GM18508 (cell line): Measurements from ENCODE around the gene BNIP5.
"Not testable (repeated sequence)": the region's sequence is repeated elsewhere in the genome, so short reads cannot be mapped to it uniquely, and the experiment has no call there.

Experiments
- ATAC-seq: cut with Tn5 transposase; IDR thresholded peaks from one replicate; pipeline ENCODE4 v1.9.1; 2021; ENCODE audit warnings: moderate number of reproducible peaks; ENCODE audit not compliant: insufficient read depth, unreplicated experiment

Gene BNIP5

DNA sequence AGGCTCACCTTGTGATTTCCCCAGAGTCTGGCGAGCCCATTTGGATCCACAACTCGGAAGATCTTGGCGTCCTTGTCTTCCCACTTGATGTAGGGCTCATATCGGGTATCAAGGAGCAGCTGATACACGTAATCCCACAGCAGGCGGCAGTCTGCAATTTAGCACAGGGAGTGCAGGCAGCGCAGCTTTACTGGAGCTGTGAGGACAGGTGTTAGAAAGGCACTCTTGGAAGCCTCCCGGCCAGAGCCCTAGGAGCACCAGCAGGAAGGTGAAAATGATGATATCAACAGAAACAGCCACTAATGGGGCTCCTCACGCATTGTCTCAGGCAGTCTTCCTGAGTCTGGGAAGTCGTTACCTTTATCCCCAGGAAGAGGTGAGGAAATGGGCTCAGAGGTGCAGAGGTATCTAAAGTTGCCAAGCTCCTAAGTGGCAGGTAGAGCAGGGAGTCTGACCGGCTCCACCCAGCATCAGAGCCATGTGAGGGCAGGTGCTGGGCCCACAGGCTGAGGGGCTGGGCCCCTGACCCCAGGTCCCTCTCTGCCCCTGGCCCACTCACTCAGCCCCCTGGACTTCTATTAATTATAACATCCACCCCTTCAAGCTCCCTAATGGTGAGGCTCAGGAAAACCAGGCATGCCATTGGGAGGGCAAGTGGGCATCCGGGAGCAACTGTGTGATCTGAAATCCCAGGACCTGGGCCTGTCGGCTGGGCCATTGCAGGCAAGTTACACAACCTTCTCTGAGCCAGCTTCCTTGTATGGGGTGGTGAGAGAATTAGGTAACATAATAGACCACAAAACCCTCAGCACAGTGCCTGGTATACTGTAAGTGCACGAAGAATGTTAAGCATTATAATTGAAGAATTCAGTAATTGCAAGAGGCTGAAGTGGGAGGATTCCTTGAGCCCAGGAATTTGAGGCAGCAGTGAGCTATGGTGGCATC is 32.5 kb upstream of the BNIP5 start:
- no peak for ATAC-seq

DNA sequence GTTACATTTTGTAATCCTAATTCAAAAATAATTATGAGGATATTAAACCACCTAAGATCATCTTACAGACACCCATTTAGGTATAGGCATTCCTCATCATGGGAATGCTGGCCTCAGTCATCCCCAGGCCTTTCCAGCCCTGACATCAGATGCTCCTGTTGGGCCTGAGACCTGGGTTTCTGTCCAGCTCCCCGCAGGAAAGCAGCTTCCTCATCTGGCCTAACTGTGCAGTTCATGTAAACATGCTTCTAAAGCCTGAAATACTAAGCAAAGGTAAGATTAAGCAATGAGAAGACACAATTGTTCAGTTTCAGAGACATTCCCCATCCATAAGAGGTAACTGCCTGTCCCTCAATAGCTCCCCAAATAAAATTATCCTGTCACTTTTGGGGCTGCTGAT is 31.7 kb upstream of the BNIP5 start:
- no peak for ATAC-seq

DNA sequence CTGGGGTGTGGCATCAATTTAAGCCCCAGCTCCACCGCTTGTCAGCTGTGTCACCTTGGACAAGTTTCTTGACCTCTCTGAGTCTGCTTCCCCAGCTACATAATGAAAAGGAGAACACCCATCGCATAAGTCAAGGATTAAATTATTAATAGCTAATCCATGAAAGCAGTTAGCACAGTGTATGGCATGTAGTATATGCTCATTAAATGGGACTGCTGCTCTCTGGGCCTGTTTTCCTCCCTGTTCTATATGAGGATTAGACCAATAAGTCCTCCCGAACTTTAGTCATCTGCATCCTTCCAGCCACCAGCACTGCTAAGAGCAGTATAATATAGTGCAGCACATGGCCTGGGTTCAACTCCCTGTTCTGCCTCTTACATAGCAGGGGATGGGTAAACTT is 31.1 kb upstream of the BNIP5 start:
- no peak for ATAC-seq

DNA sequence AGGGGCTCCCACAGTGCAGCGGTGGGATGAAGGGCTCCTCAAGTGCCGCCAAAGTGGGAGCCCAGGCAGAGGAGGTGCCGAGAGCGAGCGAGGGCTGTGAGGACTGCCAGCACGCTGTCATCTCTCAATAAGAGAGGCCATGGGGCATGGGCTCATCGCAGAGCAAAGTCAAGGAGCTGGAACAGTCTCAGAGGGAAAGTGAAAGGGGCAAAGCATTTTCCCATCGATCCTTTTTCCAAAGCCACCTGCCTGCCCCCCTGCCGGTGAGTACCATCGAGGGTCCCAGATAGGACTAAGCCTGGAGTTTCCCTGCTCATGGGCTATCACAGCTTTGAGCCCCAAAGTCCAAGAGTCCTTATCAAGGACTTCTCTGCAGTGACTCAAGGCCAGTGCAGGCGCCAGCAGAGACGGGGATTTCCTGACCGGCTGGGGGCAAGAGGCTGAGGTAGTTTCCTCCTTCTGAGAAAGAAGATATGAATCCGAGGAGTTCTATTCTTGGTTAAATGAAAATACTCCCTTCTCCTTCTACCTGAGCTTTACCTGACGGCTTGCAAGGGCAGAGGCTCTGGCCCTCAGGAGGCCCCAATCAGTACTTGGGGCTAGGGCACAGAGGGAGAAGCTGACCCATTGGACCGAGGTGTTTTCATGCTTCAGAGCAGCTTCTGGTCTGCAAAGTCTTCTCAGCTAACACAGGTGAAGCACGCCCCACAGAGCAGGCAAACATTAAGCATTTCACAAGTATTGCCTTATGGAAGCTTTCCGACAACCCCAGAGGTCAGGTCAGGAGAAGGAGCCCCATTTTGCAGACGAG is 28.2 kb upstream of the BNIP5 start:
- ATAC-seq, result no peak

DNA sequence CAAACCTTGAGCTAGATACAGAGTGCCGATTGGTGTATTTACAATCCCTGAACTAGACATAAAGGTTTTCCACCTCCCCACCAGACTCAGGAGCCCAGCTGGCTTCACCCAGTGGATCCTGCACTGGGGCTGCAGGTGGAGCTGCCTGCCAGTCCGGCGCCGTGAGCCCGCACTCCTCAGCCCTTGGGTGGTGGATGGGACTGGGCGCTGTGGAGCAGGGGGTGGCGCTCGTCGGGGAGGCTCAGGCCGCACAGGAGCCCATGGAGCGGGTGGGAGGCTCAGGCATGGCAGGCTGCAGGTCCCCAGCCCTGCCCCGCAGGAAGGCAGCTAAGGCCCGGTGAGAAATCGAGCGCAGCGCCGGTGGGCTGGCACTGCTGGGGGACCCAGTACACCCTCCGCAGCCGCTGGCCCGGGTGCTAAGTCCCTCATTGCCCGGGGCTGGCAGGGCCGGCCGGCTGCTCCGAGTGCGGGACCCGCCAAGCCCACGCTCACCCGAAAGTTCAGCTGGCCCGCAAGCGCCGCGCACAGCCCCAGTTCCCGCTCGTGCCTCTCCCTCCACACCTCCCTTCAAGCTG is 27.5 kb upstream of the BNIP5 start:
- ATAC-seq, result not testable (repeated sequence)

DNA sequence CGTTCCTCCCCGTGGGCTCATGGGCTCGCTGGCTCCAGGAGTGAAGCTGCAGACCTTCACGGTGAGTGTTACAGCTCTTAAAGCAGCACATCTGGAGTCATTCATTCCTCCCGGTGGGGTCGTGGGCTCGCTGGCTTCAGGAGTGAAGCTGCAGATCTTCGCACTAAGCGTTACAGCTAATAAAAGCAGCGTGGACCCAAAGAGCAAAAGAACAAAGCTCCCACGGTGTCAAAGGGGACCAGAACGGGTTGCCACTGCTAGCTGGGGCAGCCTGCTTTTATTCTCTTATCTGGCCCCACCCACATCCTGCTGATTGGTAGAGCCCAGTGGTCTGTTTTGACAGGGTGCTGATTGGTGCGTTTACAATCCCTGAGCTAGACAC is 26.7 kb upstream of the BNIP5 start:
- ATAC-seq, result not testable (repeated sequence)

DNA sequence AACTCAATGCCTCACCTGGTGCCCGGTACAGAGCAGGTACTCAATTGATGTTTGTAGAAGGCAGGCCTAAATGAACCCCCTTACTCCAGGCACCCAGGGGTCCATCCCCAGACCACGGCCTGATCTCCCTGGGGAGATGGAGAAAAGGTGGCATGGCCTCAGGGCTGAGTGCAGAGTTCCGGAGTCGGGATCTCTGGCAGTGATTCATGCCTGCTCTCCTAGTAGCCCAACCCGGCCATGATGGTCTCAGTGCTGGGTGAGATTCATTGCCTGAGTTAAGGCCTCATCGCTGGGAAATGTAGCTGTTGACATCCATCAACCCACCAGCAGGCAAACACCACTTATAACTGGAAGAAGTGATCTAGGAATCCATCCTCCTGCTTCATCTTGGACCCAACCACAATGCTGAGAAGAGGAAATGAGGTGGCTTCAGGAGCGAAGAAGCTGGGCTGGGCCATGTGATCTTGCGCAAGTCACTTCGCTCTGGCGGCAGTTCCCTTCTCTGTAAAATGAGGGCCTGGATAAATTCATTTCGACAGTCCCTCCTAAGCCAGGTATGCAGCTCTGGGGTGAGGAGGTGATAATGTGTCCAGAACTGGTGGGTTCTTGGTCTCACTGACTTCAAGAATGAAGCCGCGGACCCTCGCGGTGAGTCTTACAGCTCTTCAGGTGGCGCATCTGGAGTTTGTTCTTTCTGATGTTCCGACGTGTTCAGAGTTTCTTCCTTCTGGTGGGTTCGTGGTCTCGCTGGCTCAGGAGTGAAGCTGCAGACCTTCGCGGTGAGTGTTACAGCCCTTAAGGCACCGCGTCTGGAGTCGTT is 26.1 kb upstream of the BNIP5 start:
- ATAC-seq, result no peak

DNA sequence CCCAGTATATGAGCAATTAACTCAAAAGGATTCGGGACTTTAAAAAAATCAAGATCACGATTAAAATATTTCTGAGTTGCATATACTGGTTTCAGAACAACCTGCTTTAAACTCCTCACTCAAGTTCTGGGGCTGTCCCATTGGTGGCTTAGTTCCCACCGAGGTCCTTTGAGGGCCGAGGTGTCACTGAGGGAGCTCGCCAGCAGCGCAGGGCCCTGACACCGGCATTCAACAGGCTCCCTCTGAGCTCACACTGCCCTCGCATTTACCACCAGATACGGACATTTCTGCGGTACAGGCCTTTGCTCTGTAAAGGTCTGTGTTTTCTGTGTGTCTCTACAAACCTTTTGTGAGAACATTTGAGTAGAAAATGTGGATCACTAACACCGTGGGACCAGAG is 24.4 kb upstream of the BNIP5 start:
- no peak for ATAC-seq

DNA sequence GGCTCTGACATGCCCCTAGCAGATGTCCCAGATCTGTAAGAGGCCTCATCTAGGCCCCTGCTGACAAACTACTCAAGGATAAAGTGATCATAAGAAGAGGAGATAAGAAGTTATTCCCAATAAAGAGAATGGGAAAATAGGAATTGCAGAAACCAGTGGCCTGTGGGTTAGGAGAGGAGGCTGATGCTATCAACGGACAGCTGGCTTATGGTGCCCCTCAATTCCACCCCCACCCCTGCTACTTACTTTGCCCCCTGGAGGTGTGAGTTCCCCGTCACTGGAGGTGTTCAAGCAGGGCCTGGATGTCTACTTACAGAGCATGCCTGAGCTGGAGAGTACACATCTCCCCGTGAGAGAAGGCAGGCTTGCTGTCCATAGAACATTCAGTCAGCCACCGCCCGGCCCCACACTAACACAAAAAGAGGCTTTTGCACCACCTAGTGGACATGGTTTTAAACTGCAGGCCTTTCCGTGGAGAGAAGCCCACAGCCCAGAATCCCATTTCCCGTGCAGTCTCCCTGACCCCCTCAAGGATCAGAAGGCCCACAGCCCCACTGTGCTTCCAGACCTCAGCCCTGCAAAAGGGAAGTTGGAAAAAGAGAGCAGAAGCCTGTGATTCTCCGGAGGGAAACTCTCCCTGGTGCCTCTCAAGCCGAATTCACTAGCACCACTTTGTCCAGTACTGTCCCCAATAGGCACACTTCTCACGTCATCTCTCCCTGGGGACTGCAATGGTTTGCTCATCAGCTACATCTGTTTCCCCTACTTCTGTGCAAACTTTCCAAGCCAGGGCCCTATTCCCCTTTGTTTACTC is 23.8 kb upstream of the BNIP5 start:
- ATAC-seq, result no peak

DNA sequence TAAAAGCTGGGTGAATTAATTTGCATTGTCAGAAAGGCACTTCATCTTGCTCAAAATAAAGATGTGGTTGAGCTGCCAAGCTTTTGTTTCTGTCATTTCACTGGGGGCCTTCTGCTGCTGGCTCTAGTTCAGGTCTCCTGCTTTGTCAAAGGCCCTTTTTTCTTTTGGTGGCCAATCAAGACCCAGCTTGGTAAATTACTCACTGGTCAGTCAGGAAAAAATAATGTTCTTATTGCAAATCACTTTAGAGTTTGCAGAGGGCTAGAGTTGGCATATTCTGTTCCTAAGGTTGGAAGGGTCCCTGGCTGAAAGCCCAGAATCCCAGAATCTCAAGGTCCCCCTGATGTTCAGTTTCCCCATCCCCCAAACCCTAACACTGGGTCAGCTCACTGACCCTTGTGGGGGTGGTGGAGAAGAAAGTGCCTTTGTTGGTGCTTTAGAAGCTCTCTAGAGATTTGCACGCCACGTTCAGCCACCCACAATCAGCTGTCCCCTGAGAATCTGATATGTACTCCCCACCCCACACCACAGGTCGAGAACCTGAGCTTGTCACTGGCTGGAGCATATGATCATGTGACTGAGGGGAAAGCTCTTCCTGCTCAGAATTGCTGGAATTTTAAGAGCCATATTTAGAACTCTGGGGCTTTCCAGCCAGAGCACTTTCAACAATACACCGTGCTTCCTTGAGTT is 21.7 kb upstream of the BNIP5 start:
- ATAC-seq, result no peak

DNA sequence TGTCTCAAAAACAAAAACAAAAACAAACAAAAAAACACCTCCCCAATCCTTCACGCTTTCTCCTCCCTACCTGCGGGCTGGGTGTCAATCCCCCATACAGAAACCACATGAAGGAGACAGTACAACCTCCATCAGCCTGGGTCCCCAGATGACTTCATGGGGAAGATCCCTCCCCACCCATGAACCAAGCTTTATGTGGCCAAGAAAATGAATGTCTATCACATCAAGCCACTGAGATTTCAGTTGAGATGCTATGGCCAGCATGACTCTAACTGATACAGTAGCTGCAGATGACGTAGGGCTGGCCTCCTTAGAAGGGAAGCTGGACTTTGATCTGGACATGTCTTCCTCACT is 21.2 kb upstream of the BNIP5 start:
- ATAC-seq, result no peak

DNA sequence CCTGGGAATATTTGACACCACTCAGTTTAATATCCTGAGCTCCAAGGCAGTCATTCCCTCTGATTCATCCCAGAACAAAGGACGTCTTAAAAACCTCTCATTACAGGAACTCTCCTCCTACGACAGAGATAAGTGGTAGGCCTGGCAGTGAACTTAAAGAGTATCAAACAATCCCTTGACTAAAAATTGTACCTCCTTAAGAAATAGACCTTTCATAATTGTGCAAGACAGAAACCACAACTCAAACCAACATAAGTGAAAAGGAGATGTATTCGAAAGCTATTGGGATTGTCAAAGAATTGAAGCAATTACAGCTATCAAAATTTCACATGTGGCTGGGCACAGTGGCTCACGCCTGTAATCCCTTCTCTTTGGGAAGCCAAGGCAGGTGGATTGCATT is 19.1 kb upstream of the BNIP5 start:
- ATAC-seq, result no peak

DNA sequence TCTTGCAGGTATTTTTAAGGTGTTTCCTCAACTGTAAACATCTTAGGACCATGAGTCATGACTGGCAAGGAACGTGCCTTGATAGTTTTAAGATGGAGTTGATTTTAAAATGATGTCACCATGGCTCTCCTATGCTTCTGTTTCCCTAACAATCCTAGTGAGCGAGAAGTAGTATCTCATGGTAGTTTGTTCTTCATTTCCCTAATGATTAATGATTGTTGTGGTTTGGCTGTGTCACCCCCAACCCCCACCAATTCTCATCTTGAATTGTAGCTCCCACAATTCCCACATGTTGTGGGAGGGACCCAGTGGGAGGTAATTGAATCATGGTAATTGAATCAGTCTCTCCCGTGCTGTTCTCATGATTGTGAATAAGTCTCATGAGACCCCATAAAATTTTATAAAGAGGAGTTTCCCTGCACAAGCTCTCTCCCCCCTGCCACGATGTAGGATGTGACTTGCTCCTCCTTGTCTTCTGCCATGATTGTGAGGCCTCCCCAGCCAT is 16.8 kb upstream of the BNIP5 start:
- ATAC-seq, result no peak

DNA sequence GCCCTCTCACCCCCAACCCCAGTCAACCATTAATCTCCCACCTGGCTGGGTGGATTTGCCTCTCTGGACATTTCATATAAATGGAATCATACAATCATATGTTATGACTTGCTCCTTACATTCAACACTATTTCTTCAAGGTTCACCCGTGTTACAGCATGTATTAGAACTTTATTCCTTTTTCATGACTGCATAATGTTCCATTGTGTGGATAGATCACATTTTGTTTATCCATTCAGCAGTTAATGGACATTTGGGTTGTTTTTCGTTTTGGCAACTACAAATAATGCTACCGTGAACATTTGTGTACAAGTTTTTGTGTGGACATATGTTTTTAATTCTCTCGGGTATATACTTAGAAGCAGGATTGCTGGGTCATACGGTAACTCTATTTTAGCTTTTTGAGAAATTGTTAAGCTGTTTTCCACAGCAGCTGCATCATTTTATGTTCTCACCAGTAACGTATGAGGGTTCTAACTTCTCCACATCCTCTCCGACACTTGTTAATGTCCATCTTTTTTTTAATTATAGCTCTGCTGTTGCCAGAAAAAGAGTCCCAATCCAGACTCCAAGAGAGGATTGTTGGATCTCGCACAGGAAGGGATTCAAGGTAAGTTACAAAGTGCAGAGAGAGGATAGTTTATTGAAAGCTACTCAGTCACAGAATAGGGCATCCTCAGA is 15.9 kb upstream of the BNIP5 start:
- ATAC-seq, result no peak

DNA sequence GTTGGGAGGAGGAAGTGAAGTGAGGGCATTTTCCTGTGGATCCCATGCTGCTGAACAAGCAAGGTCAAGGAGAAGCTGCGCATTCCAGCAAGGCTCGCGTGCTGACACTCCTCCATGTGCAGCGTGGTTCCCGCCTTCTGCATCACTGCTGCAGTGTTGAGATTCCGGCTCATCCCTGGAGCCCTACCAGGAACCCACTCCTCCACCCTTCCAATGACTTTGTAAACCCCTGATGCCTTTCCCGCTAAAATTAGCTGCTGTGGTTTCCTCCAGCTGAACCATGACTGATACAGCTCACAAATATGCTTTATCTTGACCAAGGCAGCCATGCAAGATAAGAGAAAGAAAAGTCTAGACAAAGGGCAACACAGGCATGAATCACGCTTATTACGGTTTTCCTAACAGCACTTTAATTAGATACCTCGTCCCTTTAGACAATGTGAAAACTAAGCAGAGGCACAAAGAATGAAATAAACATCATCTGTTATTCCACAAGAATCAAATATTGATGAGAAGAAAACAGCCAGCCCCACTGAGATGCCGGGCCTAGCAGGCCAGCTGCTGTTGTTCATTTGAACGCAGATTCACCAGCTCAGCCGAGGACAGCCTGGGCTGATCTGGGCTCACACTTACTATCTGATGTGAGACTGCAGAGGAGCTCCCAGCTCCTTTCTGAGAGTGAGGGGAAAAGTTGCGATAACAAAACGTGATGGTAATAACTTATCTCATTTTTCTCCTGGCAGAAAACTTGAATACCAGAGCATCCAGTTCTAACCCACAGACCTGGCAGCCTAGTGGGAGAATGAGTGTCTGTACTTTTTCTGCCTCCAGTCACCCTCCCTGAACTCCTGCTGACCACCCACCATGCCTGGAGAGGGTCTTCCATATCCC is 14.2 kb upstream of the BNIP5 start:
- ATAC-seq, result no peak

DNA sequence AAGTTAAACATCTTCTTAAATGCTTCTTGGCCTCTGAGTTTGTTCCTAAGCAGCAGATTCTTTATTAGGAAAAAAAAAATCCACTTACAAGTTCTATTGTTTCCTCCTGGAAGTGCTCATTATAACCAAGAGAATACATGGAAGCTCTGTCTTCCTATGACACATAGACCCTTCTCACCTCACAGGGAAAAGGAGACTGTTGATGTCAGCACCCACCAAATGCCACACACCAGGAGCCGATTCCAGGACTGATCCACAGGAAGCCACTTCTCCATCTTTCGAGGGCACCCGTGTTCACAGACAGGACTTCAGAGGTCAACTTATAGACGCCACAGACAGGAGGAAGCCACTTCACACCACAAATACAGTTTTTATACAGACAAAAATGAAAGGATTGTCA is 13.4 kb upstream of the BNIP5 start:
- no peak for ATAC-seq

DNA sequence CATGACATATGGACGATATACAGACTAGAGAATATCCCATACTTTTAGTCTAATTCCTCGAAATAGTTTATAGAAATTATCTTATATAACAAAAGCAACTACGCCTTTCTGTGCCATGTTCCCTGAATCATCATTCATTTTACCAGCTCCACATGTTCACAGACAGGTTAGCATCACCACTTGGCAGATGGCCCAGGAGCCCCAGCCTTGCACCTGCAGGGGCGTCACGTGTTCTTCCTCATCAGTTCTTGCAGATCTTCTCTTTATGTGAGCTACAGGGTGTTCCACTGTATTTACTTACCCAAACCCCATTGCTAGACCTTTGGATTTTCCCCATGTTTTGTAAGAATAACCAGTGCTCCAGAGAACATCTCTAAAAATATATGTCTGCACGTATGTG is 12.6 kb upstream of the BNIP5 start:
- no peak for ATAC-seq
